Trophoblast cell (in vitro differentiated cells and primary cell): ENCODE data around the gene LZIC.

Experiments used
- DNase-seq, 2 donors: peaks; one replicate each; pipeline ENCODE4 v3.0.0-alpha.2; 2016
- H2AFZ ChIP-seq: 2 replicates; pipeline ENCODE4 v1.6.1; 2013; ENCODE audit warnings: low read length, moderate library complexity, mild to moderate bottlenecking; ENCODE audit not compliant: insufficient read depth, poor library complexity
- H2AK5ac ChIP-seq: 2 replicates; pipeline ENCODE4 v1.6.1; 2013; ENCODE audit warnings: mild to moderate bottlenecking, low read length
- H2BK120ac ChIP-seq: 2 replicates; pipeline ENCODE4 v1.6.1; 2013; ENCODE audit warnings: low read length, mild to moderate bottlenecking, moderate library complexity; ENCODE audit not compliant: insufficient read depth, poor library complexity
- H2BK12ac ChIP-seq: 2 replicates; pipeline ENCODE4 v1.6.1; 2013; ENCODE audit warnings: mild to moderate bottlenecking, low read length, moderate library complexity
- H2BK5ac ChIP-seq: 2 replicates; pipeline ENCODE4 v1.6.1; 2013; ENCODE audit warnings: low read length, low read depth, moderate library complexity, mild to moderate bottlenecking; ENCODE audit not compliant: poor library complexity
- H3K14ac ChIP-seq: 2 replicates; pipeline ENCODE4 v1.6.1; 2013; ENCODE audit warnings: mild to moderate bottlenecking, low read length
- H3K18ac ChIP-seq: 2 replicates; pipeline ENCODE4 v1.6.1; 2013; ENCODE audit warnings: mild to moderate bottlenecking, low read length
- H3K23ac ChIP-seq: 2 replicates; pipeline ENCODE4 v1.6.1; 2013; ENCODE audit warnings: low read length
- H3K27ac ChIP-seq: 2 replicates; pipeline ENCODE4 v1.5.1; 2013; ENCODE audit warnings: low read depth, mild to moderate bottlenecking, inconsistent platforms, low read length, moderate library complexity
- H3K27me3 ChIP-seq: 2 replicates; pipeline ENCODE4 v1.6.1; 2013; ENCODE audit warnings: inconsistent platforms, mild to moderate bottlenecking, low read length, moderate library complexity; ENCODE audit not compliant: insufficient read depth
- H3K36me3 ChIP-seq, 2 experiments: 1 replicate in 1 of 2; 2 replicates in 1 of 2; pipeline ENCODE4 v1.6.1; 2013; ENCODE audit warnings: low read length in 2 of 2, mild to moderate bottlenecking in 2 of 2, moderate library complexity in 1 of 2; ENCODE audit not compliant: insufficient read depth in 2 of 2, control insufficient read depth in 1 of 2
- H3K4ac ChIP-seq: 2 replicates; pipeline ENCODE4 v1.6.1; 2013; ENCODE audit warnings: low read depth, mild to moderate bottlenecking, low read length, moderate library complexity
- H3K4me1 ChIP-seq, 2 experiments: 1 replicate in 1 of 2; 2 replicates in 1 of 2; pipeline ENCODE4 v1.6.1; 2013; ENCODE audit warnings: low read length in 2 of 2, mild to moderate bottlenecking in 2 of 2, moderate library complexity in 1 of 2; ENCODE audit not compliant: insufficient read depth in 2 of 2, control insufficient read depth in 1 of 2
- H3K4me2 ChIP-seq: 2 replicates; pipeline ENCODE4 v1.6.1; 2013; ENCODE audit warnings: inconsistent platforms, mild to moderate bottlenecking, low read length, moderate library complexity
- H3K4me3 ChIP-seq: 2 replicates; pipeline ENCODE4 v1.5.1; 2013; ENCODE audit warnings: mild to moderate bottlenecking, low read depth, low read length, inconsistent platforms
- H3K79me1 ChIP-seq: one replicate; pipeline ENCODE4 v1.6.1; 2013; ENCODE audit warnings: low read length
- H3K79me2 ChIP-seq: 2 replicates; pipeline ENCODE4 v1.6.1; 2013; ENCODE audit warnings: low read length, mild to moderate bottlenecking; ENCODE audit not compliant: control insufficient read depth, insufficient read depth, poor library complexity
- H3K9ac ChIP-seq: 2 replicates; pipeline ENCODE4 v1.6.1; 2013; ENCODE audit warnings: mild to moderate bottlenecking, low read length
- H3K9me3 ChIP-seq: 2 replicates; pipeline ENCODE4 v1.6.1; 2013; ENCODE audit warnings: low read depth, mild to moderate bottlenecking, control low read depth, inconsistent platforms, low read length; ENCODE audit not compliant: insufficient read depth
- H4K12ac ChIP-seq: 2 replicates; pipeline ENCODE4 v1.6.1; 2013; ENCODE audit warnings: low read depth, mild to moderate bottlenecking, low read length, moderate library complexity
- H4K8ac ChIP-seq: 2 replicates; pipeline ENCODE4 v1.6.1; 2013; ENCODE audit warnings: low read depth, mild to moderate bottlenecking, low read length, moderate library complexity
- H4K91ac ChIP-seq: one replicate; pipeline ENCODE4 v1.6.1; 2013; ENCODE audit warnings: low read depth, mild to moderate bottlenecking, low read length, moderate library complexity
- WGBS: extraction: QIAGEN DNeasy Blood & Tissue Kit; methylation state at CpG from one replicate; pipeline ENCODE4 v1.1.7; 2013; ENCODE audit warnings: missing lambda C conversion rate; ENCODE audit not compliant: insufficient read length, insufficient coverage; ENCODE audit errors: extremely low coverage; 5-methylcytosine and 5-hydroxymethylcytosine counted together

LZIC gene

GRCh38 chr1:9985001-9985400, 41.8 kb upstream of the LZIC start:
- no peak overlapping the region for H2BK5ac ChIP-seq
- no peak overlapping the region for H3K23ac ChIP-seq
- no peak overlapping the region for H4K91ac ChIP-seq
- no peak overlapping the region for H4K12ac ChIP-seq
- H2BK12ac ChIP-seq = no peak overlapping the region
- no peaks in the 10 kb centered on the region for H3K79me1 ChIP-seq
- H2AFZ ChIP-seq = no peak overlapping the region
- H3K79me2 ChIP-seq = no peaks in the 10 kb centered on the region
- H4K8ac ChIP-seq = no peak overlapping the region
- peaks cover 7 to 9% of the 10 kb centered on the region in 2 experiments for H3K36me3 ChIP-seq
- H3K4me2 ChIP-seq = no peak overlapping the region
- no peaks in the 10 kb centered on the region for H3K9me3 ChIP-seq
- no peaks in the 10 kb centered on the region for H3K4me1 ChIP-seq
- no peaks in the 10 kb centered on the region for H3K27me3 ChIP-seq
- no peak overlapping the region for H3K4me3 ChIP-seq
- H3K4ac ChIP-seq = no peak overlapping the region
- DNase-seq = no peak
- H2BK120ac ChIP-seq = no peak overlapping the region
- no peak overlapping the region for H3K9ac ChIP-seq
- no CpG with 5 or more reads among the region's 6 CpGs for WGBS
- no peak overlapping the region for H3K18ac ChIP-seq
- no peak overlapping the region for H2AK5ac ChIP-seq
- H3K14ac ChIP-seq = no peak overlapping the region
- no peak overlapping the region for H3K27ac ChIP-seq

- WGBS = no CpG with 5 or more reads among the region's 5 CpGs
- Histone ChIP-seq H3K9me3 (no peaks in the 10 kb centered on the region), H3K9ac (no peak overlapping the region), H3K14ac (no peak overlapping the region), H3K18ac (no peak overlapping the region), H3K79me1 (no peaks in the 10 kb centered on the region), H2AK5ac (no peak overlapping the region), H2BK5ac (no peak overlapping the region), H4K91ac (no peak overlapping the region), H2BK120ac (no peak overlapping the region), H4K12ac (no peak overlapping the region), H3K4ac (no peak overlapping the region), H4K8ac (no peak overlapping the region), H3K27ac (no peak overlapping the region), H2BK12ac (no peak overlapping the region), H3K4me3 (no peak overlapping the region), H3K4me2 (no peak overlapping the region), H2AFZ (no peak overlapping the region), H3K4me1 (no peaks in the 10 kb centered on the region), H3K36me3 (peaks cover 7 to 9% of the 10 kb centered on the region in 2 experiments), H3K23ac (no peak overlapping the region), H3K27me3 (no peaks in the 10 kb centered on the region), H3K79me2 (no peaks in the 10 kb centered on the region)
- DNase-seq = no peak
Observed at GRCh38 chr1:9984253-9984652, 41.1 kb upstream of the LZIC start.

- no peak overlapping the region for H4K8ac ChIP-seq
- no peak overlapping the region for H2BK120ac ChIP-seq
- H3K27me3 ChIP-seq = no peaks in the 10 kb centered on the region
- no peak overlapping the region for H2AK5ac ChIP-seq
- H3K23ac ChIP-seq = no peak overlapping the region
- H3K79me1 ChIP-seq = no peaks in the 10 kb centered on the region
- no peak overlapping the region for H3K14ac ChIP-seq
- DNase-seq = no peak
- no peak overlapping the region for H3K4me2 ChIP-seq
- H2BK12ac ChIP-seq = no peak overlapping the region
- H4K12ac ChIP-seq = no peak overlapping the region
- no peaks in the 10 kb centered on the region for H3K9me3 ChIP-seq
- no peak overlapping the region for H3K18ac ChIP-seq
- H3K9ac ChIP-seq = no peak overlapping the region
- H2BK5ac ChIP-seq = no peak overlapping the region
- no CpG with 5 or more reads among the region's 12 CpGs for WGBS
- no peaks in the 10 kb centered on the region for H3K36me3 ChIP-seq
- no peak overlapping the region for H3K4me3 ChIP-seq
- no peaks in the 10 kb centered on the region for H3K4me1 ChIP-seq
- H4K91ac ChIP-seq = no peak overlapping the region
- H2AFZ ChIP-seq = no peak overlapping the region
- no peak overlapping the region for H3K4ac ChIP-seq
- no peak overlapping the region for H3K27ac ChIP-seq
- H3K79me2 ChIP-seq = no peaks in the 10 kb centered on the region
Observed at GRCh38 chr1:9960706-9961562, 17.7 kb upstream of the LZIC start.

- Histone ChIP-seq H3K79me1 (no peaks in the 10 kb centered on the region), H3K79me2 (no peaks in the 10 kb centered on the region), H3K4ac (no peak overlapping the region), H4K91ac (no peak overlapping the region), H3K4me1 (no peaks in the 10 kb centered on the region), H4K12ac (no peak overlapping the region), H3K14ac (no peak overlapping the region), H2BK12ac (no peak overlapping the region), H4K8ac (no peak overlapping the region), H3K9me3 (no peaks in the 10 kb centered on the region), H3K27ac (no peak overlapping the region), H3K18ac (no peak overlapping the region), H2AK5ac (no peak overlapping the region), H3K23ac (no peak overlapping the region), H2BK5ac (no peak overlapping the region), H3K4me2 (no peak overlapping the region), H2AFZ (no peak overlapping the region), H3K9ac (no peak overlapping the region), H2BK120ac (no peak overlapping the region), H3K4me3 (no peak overlapping the region), H3K36me3 (no peaks in the 10 kb centered on the region), H3K27me3 (no peaks in the 10 kb centered on the region)
- WGBS = no CpG with 5 or more reads among the region's 4 CpGs
- no peak for DNase-seq
Observed at GRCh38 chr1:9960011-9960410, 16.8 kb upstream of the LZIC start.
